Adrenal gland (tissue), 19 donors: ENCODE results near the gene CRADD. TPM values are rescaled to one million over a fixed set of nuclear protein-coding genes. Genes with fewer than 3 reads are reported as not detected.

ENCODE experiments used
- DNase-seq, 7 donors: peaks; one replicate each; pipeline ENCODE4 v3.0.0-alpha.2; 2019 to 2020
- H3K27ac ChIP-seq, 5 donors: fragments of 200-600 bp; sonication (generic) in 4 of 5; 1 replicate in 3 of 5; 2 replicates in 2 of 5; pipeline versions ENCODE4 v1.5.1 to v1.8.0; 2016 to 2020; ENCODE audit warnings: mild to moderate bottlenecking in 1 of 5
- H3K27me3 ChIP-seq: fragments of 200-600 bp; 2 replicates; pipeline ENCODE4 v1.8.0; 2021
- H3K36me3 ChIP-seq, 2 donors: fragments of 200-600 bp; replicated peaks in 1 of 2; 1 replicate in 1 of 2; 2 replicates in 1 of 2; pipeline versions ENCODE4 v1.5.1 to v1.8.0; 2018 to 2022
- H3K4me1 ChIP-seq, 2 donors: fragments of 200-600 bp; replicated peaks in 1 of 2; 1 replicate in 1 of 2; 2 replicates in 1 of 2; pipeline versions ENCODE4 v1.5.1 to v1.8.0; 2018 to 2021
- H3K4me3 ChIP-seq, 4 donors: fragments of 200-600 bp; sonication (generic) in 3 of 4; one replicate each; pipeline ENCODE4 v1.5.1; 2016 to 2018
- H3K9me3 ChIP-seq, 3 donors: fragments of 200-600 bp; sonication (generic) in 1 of 3; replicated peaks in 1 of 3; 1 replicate in 2 of 3; 2 replicates in 1 of 3; pipeline versions ENCODE4 v1.5.1 to v1.8.0; 2016 to 2021
- POLR2A ChIP-seq, 2 donors: fragments of 450-650 bp; IDR thresholded peaks; one replicate each; pipeline ENCODE4 v1.6.1; 2017; ENCODE audit warnings: antibody characterized with exemption in 2 of 2, mild to moderate bottlenecking in 2 of 2, moderate library complexity in 1 of 2
- WGBS, 4 donors: extraction: QIAGEN DNeasy Blood & Tissue Kit in 2 of 4; methylation state at CpG; one replicate each; pipeline versions ENCODE4 v1.1.5 to v1.1.7; 2013 to 2017; 5-methylcytosine and 5-hydroxymethylcytosine counted together
- intact Hi-C, 2 donors: fragments of 100-400 bp; cut with DNase I; formaldehyde crosslinking; loops; one replicate each; pipeline versions ENCODE4 v1.14.1 to v1.15.0; 2022 to 2023
- long read RNA-seq, 10 donors: library from polyadenylated mRNA in 3 of 10; unstranded in 2 of 10; stranded (forward) in 1 of 10; transcript quantifications; one replicate each; pipeline ENCODE4 v2.0.0 and lab custom pipeline, GENCODE V29; 2021 to 2026
- polyA plus RNA-seq, 3 donors: library from polyadenylated mRNA; stranded (reverse); fragments of 200-250 nt in 2 of 3; fragments of 350-450 nt in 1 of 3; fragmentation: Illumina TruSeq in 1 of 3; extraction: RNeasy Lipid Tissue Mini Kit (QIAGEN cat#74804) in 1 of 3; gene quantifications; one replicate each; pipeline ENCODE4 v1.2.3, GENCODE V29; 2013 to 2014
- total RNA-seq, 9 donors: library from RNA; depleted of rRNA in 4 of 9; stranded (reverse); fragments of >200 nt in 4 of 9; fragments of 120-200 nt in 1 of 9; fragmentation: NEBNext Ultra II Directional in 1 of 9; extraction: Animal tissue kit (Norgen Biotek cat#: 25700) in 1 of 9; gene quantifications; one replicate each; pipeline versions ENCODE4 v1.1.0 to v1.2.4, GENCODE V29; 2013 to 2023
- TF ChIP-seq, protein P1 (sequence below), 6 experiments: fragments of 450-650 bp in 4 of 6; fragments of 200-600 bp in 2 of 6; sonication (generic) in 1 of 6; IDR thresholded peaks; 1 replicate in 5 of 6; 2 replicates in 1 of 6; pipeline versions ENCODE4 v1.5.1 to v1.8.0; 2016 to 2021; ENCODE audit warnings: antibody characterized with exemption in 6 of 6, mild to moderate bottlenecking in 2 of 6, moderate library complexity in 1 of 6
- donor health status: healthy with polysubstance abuse.
- donor health status: Bipolar disorder and iron deficiency.
- donor health status: DM: yes; HTN: yes; CAD: no.
- donor health status: DM: no; HTN: no; CAD: no.
- donor health status: DM: no; HTN: no; CAD: no.
- donor health status: DM: yes; HTN: yes; CAD: no.

Gene CRADD
- 10 to 100 TPM; 27.4 to 70.1 (median 41.4) TPM for total RNA-seq
- 10 to 100 TPM in 2 of 3 donors, 1 to 10 TPM in 1; 7.3 to 29.6 (median 14.6) TPM for polyA plus RNA-seq
- long read RNA-seq, donor 1, transcript CRADD-201 (3 exons, 1,169 nt): major isoform, 19 of 49 reads
- long read RNA-seq, donor 1, partial matches to known transcripts: 23 of 49 reads
- long read RNA-seq, donor 1, other reads (novel, unspliced or antisense): 7 of 49 reads
- long read RNA-seq, donor 2, transcript CRADD-201 (3 exons, 1,169 nt): major isoform, 9 of 17 reads
- long read RNA-seq, donor 2, partial matches to known transcripts: 8 of 17 reads
- long read RNA-seq, donor 2, other reads (novel, unspliced or antisense): 0 of 17 reads
- long read RNA-seq, donor 3, transcript CRADD-201 (3 exons, 1,169 nt): major isoform, 10 of 10 reads
- long read RNA-seq, donor 3, partial matches to known transcripts: 0 of 10 reads
- long read RNA-seq, donor 3, other reads (novel, unspliced or antisense): 0 of 10 reads
- long read RNA-seq, donor 4, transcript CRADD-201 (3 exons, 1,169 nt): major isoform, 12 of 15 reads
- long read RNA-seq, donor 4, partial matches to known transcripts: 0 of 15 reads
- long read RNA-seq, donor 4, other reads (novel, unspliced or antisense): 3 of 15 reads
- long read RNA-seq, donor 5, transcript CRADD-201 (3 exons, 1,169 nt): major isoform, 25 of 37 reads
- long read RNA-seq, donor 5, partial matches to known transcripts: 1 of 37 reads
- long read RNA-seq, donor 5, other reads (novel, unspliced or antisense): 10 of 37 reads
- long read RNA-seq, donor 6, transcript CRADD-201 (3 exons, 1,169 nt): major isoform, 11 of 15 reads
- long read RNA-seq, donor 6, partial matches to known transcripts: 0 of 15 reads
- long read RNA-seq, donor 6, other reads (novel, unspliced or antisense): 4 of 15 reads
- long read RNA-seq, donor 7, transcript CRADD-201 (3 exons, 1,169 nt): major isoform, 8 of 19 reads
- long read RNA-seq, donor 7, partial matches to known transcripts: 11 of 19 reads
- long read RNA-seq, donor 7, other reads (novel, unspliced or antisense): 0 of 19 reads
- long read RNA-seq, donor 8, transcript CRADD-201 (3 exons, 1,169 nt): major isoform, 10 of 15 reads
- long read RNA-seq, donor 8, partial matches to known transcripts: 0 of 15 reads
- long read RNA-seq, donor 8, other reads (novel, unspliced or antisense): 5 of 15 reads
- long read RNA-seq, donor 9, transcript CRADD-201 (3 exons, 1,169 nt): major isoform, 15 of 16 reads
- long read RNA-seq, donor 9, partial matches to known transcripts: 0 of 16 reads
- long read RNA-seq, donor 9, other reads (novel, unspliced or antisense): 0 of 16 reads
- long read RNA-seq, donor 10, transcript CRADD-201 (3 exons, 1,169 nt): major isoform, 6 of 6 reads
- long read RNA-seq, donor 10, partial matches to known transcripts: 0 of 6 reads
- long read RNA-seq, donor 10, other reads (novel, unspliced or antisense): 0 of 6 reads

DNA sequence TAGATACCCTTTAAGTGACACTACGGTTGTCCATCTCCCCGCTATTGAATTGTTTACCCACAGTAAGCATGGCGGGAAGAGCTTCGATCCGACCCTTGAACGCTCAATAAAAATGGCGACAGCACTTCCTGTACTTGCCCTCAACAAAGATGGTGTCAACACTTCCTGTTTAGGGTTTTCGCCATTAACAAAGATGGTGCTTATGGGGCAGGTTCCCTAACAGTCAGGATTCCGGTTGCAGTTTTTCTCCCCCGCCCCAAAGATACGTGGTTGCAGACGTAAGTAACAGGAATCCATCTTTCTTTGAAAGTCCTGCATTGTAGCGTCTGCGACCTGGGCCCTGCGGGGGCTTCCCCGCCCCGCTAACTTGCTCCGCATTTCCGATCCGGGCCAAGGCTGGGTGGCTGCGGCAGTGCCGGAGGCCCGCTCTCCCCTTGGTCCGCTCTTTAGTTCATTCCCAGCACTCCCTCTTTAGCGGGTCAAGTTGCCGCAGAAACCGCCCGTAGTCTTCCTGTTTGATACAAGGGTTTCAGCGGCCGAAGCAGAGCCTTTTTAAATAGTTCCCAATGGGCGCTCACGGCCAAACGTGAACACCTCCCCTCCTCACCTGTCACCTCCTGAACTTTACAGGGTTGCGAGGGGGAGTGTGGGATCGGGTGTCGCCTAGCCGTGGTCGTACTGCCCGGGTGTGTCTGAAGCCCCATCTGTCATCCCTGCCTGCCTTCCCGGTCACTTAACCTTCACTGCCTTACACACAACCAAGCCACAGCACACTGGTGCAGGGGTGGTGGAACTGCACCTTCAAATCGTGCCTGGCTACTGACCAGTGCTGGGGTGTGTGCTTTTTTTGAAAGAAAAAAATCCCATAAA, at the start of gene CRADD:
Gene CRADD (plus strand): TSS at position 181 of the 870 bp plus-strand sequence.
- peak; percentile 83 to 96 (median 90) for DNase-seq
- intact Hi-C loops: no loop called here
- 0 to 1% (median 0%) methylated on average over 35 to 41 of the region's 41 CpGs for WGBS, 4 donors
- H3K36me3 ChIP-seq: no peaks in the 10 kb centered on the region
- TF ChIP-seq POLR2A (IDR thresholded peaks at IDR 0.05): peak in 1 of 2 donors; percentile 83
- TF ChIP-seq, protein P1, sequence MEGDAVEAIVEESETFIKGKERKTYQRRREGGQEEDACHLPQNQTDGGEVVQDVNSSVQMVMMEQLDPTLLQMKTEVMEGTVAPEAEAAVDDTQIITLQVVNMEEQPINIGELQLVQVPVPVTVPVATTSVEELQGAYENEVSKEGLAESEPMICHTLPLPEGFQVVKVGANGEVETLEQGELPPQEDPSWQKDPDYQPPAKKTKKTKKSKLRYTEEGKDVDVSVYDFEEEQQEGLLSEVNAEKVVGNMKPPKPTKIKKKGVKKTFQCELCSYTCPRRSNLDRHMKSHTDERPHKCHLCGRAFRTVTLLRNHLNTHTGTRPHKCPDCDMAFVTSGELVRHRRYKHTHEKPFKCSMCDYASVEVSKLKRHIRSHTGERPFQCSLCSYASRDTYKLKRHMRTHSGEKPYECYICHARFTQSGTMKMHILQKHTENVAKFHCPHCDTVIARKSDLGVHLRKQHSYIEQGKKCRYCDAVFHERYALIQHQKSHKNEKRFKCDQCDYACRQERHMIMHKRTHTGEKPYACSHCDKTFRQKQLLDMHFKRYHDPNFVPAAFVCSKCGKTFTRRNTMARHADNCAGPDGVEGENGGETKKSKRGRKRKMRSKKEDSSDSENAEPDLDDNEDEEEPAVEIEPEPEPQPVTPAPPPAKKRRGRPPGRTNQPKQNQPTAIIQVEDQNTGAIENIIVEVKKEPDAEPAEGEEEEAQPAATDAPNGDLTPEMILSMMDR (IDR thresholded peaks at IDR 0.05): peak in 3 of 6 experiments; percentile 24 to 45 (median 28)
- peaks cover 18 to 40% of the 10 kb centered on the region in 2 donors for H3K4me1 ChIP-seq
- no peaks in the 10 kb centered on the region for H3K27me3 ChIP-seq
- peak within 1 kb of the TSS; percentile 97 to 99 (median 97) for H3K27ac ChIP-seq
- H3K4me3 ChIP-seq: peak within 1 kb of the TSS; percentile 31 to 72 (median 64)
- H3K9me3 ChIP-seq: no peaks in the 10 kb centered on the region

DNA sequence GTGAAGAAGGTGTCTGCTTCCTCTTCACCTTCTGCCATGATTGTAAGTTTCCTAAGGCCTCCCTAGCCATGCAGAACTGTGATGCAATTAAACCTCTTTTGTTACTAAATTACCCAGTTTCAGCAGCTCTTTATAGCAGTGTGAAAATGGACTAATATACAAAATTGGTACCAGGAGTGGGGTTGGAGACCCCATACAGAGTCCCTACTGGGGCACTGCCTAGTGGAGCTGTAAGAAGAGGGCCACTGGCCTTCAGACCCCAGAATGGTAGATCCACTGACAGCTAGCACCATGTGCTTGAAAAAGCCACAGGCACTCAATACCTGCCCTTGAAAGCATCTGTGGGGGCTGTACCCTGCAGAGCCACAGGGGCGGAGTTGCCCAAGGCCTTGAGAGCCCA, 44.8 kb upstream of the CRADD start:
- Histone ChIP-seq H3K4me3 (no peak overlapping the region), H3K27ac (no peak overlapping the region), H3K4me1 (no peaks in the 10 kb centered on the region), H3K9me3 (no peaks in the 10 kb centered on the region), H3K27me3 (no peaks in the 10 kb centered on the region), H3K36me3 (no peaks in the 10 kb centered on the region)
- DNase-seq: no peak
- no peak for TF ChIP-seq POLR2A (IDR thresholded peaks at IDR 0.05)
- TF ChIP-seq, protein P1 (IDR thresholded peaks at IDR 0.05): no peak
- intact Hi-C loops: no loop called here
- 95 to 100% (median 98%) methylated on average over 1 of the region's 1 CpG for WGBS, 4 donors

DNA sequence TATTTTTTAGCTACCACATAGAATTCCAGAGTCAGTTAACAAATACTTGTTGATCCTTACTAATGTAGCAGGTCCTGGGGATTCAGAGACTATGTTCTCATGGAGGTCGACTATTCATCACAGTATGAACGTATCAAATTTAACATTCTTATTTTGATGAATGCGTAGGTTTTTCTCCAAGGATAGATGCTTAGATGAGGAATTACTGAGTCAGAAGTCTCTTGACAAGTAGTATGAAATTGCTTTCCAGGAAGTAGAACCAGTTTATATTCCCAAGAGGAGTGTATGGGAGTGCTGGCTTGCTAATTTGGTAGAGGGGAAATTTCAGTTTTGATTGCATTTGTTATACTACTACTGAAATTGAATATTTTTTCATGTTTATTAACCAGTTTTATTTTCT, 42.8 kb upstream of the CRADD start:
- 82 to 92% (median 87%) methylated on average over 3 of the region's 3 CpGs for WGBS, 4 donors
- H3K27me3 ChIP-seq: no peaks in the 10 kb centered on the region
- H3K27ac ChIP-seq: no peak overlapping the region
- H3K9me3 ChIP-seq: no peaks in the 10 kb centered on the region
- no peaks in the 10 kb centered on the region for H3K36me3 ChIP-seq
- DNase-seq: no peak
- H3K4me1 ChIP-seq: peaks cover 10 to 12% of the 10 kb centered on the region in 2 donors
- TF ChIP-seq, protein P1 (IDR thresholded peaks at IDR 0.05): no peak
- no peak for TF ChIP-seq POLR2A (IDR thresholded peaks at IDR 0.05)
- no peak overlapping the region for H3K4me3 ChIP-seq
- intact Hi-C loops: no loop called here
